Measurements from ENCODE around the gene JPH3.

The JPH3 gene

GRCh38 chr16:87729266-87729954 is 127.1 kb downstream of the JPH3 start:
- in situ Hi-C loops (cut with MboI; ENCODE audit: low sequenced_read_pairs): no loop called here

- in situ Hi-C loops (cut with MboI; ENCODE audit: low sequenced_read_pairs): no loop called here
Observed at GRCh38 chr16:87731607-87732006, 129.3 kb downstream of the JPH3 start.

GRCh38 chr16:87733190-87733589 is 130.9 kb downstream of the JPH3 start:
- in situ Hi-C loops (cut with MboI; ENCODE audit: low sequenced_read_pairs): no loop called here

- in situ Hi-C loops (cut with MboI; ENCODE audit: low sequenced_read_pairs): no loop called here
Observed at GRCh38 chr16:87734644-87735043, 132.3 kb downstream of the JPH3 start.

- in situ Hi-C loops (cut with MboI; ENCODE audit: low sequenced_read_pairs): no loop called here
Observed at GRCh38 chr16:87735270-87736007, 133.1 kb downstream of the JPH3 start.

- in situ Hi-C loops (cut with MboI; ENCODE audit: low sequenced_read_pairs): no loop called here
Observed at GRCh38 chr16:87736008-87736382, 133.7 kb downstream of the JPH3 start.

- in situ Hi-C loops (cut with MboI; ENCODE audit: low sequenced_read_pairs): no loop called here
Observed at GRCh38 chr16:87739801-87740200, 137.5 kb downstream of the JPH3 start.

- in situ Hi-C loops (cut with MboI; ENCODE audit: low sequenced_read_pairs): no loop called here
Observed at GRCh38 chr16:87740441-87740840, 138.1 kb downstream of the JPH3 start.

GRCh38 chr16:87740909-87741424 is 138.7 kb downstream of the JPH3 start:
- in situ Hi-C loops (cut with MboI; ENCODE audit: low sequenced_read_pairs): no loop called here

GRCh38 chr16:87741700-87742415 is 139.6 kb downstream of the JPH3 start:
- in situ Hi-C loops (cut with MboI; ENCODE audit: low sequenced_read_pairs): no loop called here

- in situ Hi-C loops (cut with MboI; ENCODE audit: low sequenced_read_pairs): no loop called here
Observed at GRCh38 chr16:87742781-87743490, 140.6 kb downstream of the JPH3 start.

GRCh38 chr16:87744750-87745514 is 142.6 kb downstream of the JPH3 start:
- in situ Hi-C loops (cut with MboI; ENCODE audit: low sequenced_read_pairs): no loop called here

- in situ Hi-C loops (cut with MboI; ENCODE audit: low sequenced_read_pairs): no loop called here
Observed at GRCh38 chr16:87746178-87746577, 143.9 kb downstream of the JPH3 start.

Measured in HL-60/S4 (cell line).